HepG2 (cell line): Measurements from ENCODE around the gene RNF11. TPM values are rescaled to one million over a fixed set of nuclear protein-coding genes. Genes with fewer than 3 reads are reported as not detected.

Experiments used
- AHDC1 ChIP-seq: sonication (generic); formaldehyde crosslinking; IDR thresholded peaks from 2 replicates; pipeline ENCODE4 v1.5.1; 2020; ENCODE audit warnings: mild to moderate bottlenecking, missing genetic modification reagents, borderline replicate concordance
- CSRNP2 ChIP-seq: sonication (generic); formaldehyde crosslinking; conservative IDR thresholded peaks from 2 replicates; pipeline ENCODE4 v1.8.0; 2022; ENCODE audit warnings: low read depth, missing genetic modification reagents
- ETV6 ChIP-seq: sonication (generic); formaldehyde crosslinking; conservative IDR thresholded peaks from 2 replicates; pipeline ENCODE4 v1.4.0; 2020; ENCODE audit warnings: missing genetic modification reagents
- FOXK2 ChIP-seq: fragments of 450-650 bp; IDR thresholded peaks from 2 replicates; pipeline ENCODE4 v1.6.1; 2016
- GATAD2A ChIP-seq: IDR thresholded peaks from 2 replicates; pipeline ENCODE4 v1.6.1; 2016
- HHEX ChIP-seq: IDR thresholded peaks from 2 replicates; pipeline ENCODE4 v1.6.1; 2016; ENCODE audit warnings: control low read depth
- NFKBIZ ChIP-seq: IDR thresholded peaks from 2 replicates; pipeline ENCODE4 v1.6.1; 2018; ENCODE audit warnings: missing genetic modification reagents, missing compliant biosample characterization
- RARG ChIP-seq: sonication (generic); formaldehyde crosslinking; IDR thresholded peaks from 2 replicates; pipeline ENCODE4 v1.4.0; 2020; ENCODE audit warnings: low read depth, mild to moderate bottlenecking, missing genetic modification reagents
- SPEN ChIP-seq: sonication (generic); formaldehyde crosslinking; IDR thresholded peaks from 2 replicates; pipeline ENCODE4 v1.5.1; 2020; ENCODE audit warnings: low read depth, mild to moderate bottlenecking, missing genetic modification reagents
- ZNF160 ChIP-seq: sonication (generic); formaldehyde crosslinking; IDR thresholded peaks from 2 replicates; pipeline ENCODE4 v1.8.0; 2022; ENCODE audit warnings: mild to moderate bottlenecking, inconsistent platforms, missing genetic modification reagents
- ZNF329 ChIP-seq: sonication (generic); formaldehyde crosslinking; IDR thresholded peaks from 2 replicates; pipeline ENCODE4 v1.9.0; 2021; ENCODE audit warnings: low read depth, mild to moderate bottlenecking, missing genetic modification reagents
- ZNF354B ChIP-seq: sonication (generic); formaldehyde crosslinking; IDR thresholded peaks from 2 replicates; pipeline ENCODE4 v1.8.0; 2022; ENCODE audit warnings: mild to moderate bottlenecking, missing genetic modification reagents
- ZNF431 ChIP-seq: sonication (generic); formaldehyde crosslinking; IDR thresholded peaks from 2 replicates; pipeline ENCODE4 v1.9.0; 2022; ENCODE audit warnings: missing genetic modification reagents, low read depth, mild to moderate bottlenecking, borderline replicate concordance
- ZNF432 ChIP-seq: sonication (generic); formaldehyde crosslinking; IDR thresholded peaks from 2 replicates; pipeline ENCODE4 v1.5.0; 2020; ENCODE audit warnings: missing genetic modification reagents, mild to moderate bottlenecking, borderline replicate concordance
- ZNF484 ChIP-seq: sonication (generic); formaldehyde crosslinking; IDR thresholded peaks from 2 replicates; pipeline ENCODE4 v1.5.1; 2020; ENCODE audit warnings: mild to moderate bottlenecking, low read depth, missing genetic modification reagents, borderline replicate concordance
- ZNF775 ChIP-seq: sonication (generic); formaldehyde crosslinking; IDR thresholded peaks from 2 replicates; pipeline ENCODE4 v1.4.0; 2020; ENCODE audit warnings: missing genetic modification reagents, mild to moderate bottlenecking, moderate library complexity, borderline replicate concordance
- ZNF883 ChIP-seq: sonication (generic); formaldehyde crosslinking; IDR thresholded peaks from 2 replicates; pipeline ENCODE4 v1.5.1; 2020; ENCODE audit warnings: mild to moderate bottlenecking, missing genetic modification reagents; ENCODE audit errors: not compliant biosample characterization
- polyA plus RNA-seq, 8 experiments: library from polyadenylated mRNA; depleted of rRNA in 3 of 8; stranded (reverse) in 7 of 8; unstranded in 1 of 8; fragments of >200 nt; fragmentation: Illumina TruSeq in 4 of 8; extraction: Trizol in 4 of 8; gene quantifications; 2 replicates each; pipeline versions ENCODE4 v1.2.1 to v1.2.3, GENCODE V29; 2011 to 2016; ENCODE audit warnings: low read depth in 4 of 8, missing spikeins in 1 of 8, mixed read lengths in 1 of 8; ENCODE audit not compliant: insufficient read depth in 1 of 8
- total RNA-seq, 5 experiments: library from RNA; depleted of rRNA; stranded (reverse); fragments of >200 nt; fragmentation: Illumina TruSeq; extraction: Trizol; gene quantifications; 2 replicates each; pipeline ENCODE4 v1.2.3, GENCODE V29; 2016; ENCODE audit warnings: low read depth in 1 of 5
- TF ChIP-seq, protein P1 (sequence below): sonication (generic); formaldehyde crosslinking; IDR thresholded peaks from 2 replicates; pipeline ENCODE4 v1.4.0; 2020; ENCODE audit warnings: mild to moderate bottlenecking, missing genetic modification reagents, borderline replicate concordance
- TF ChIP-seq, protein P2 (sequence below): sonication (generic); formaldehyde crosslinking; IDR thresholded peaks from 2 replicates; pipeline ENCODE4 v1.5.0; 2020; ENCODE audit warnings: missing genetic modification reagents

The RNF11 gene
- total and polyA plus RNA-seq, 2 of the 13 experiments (the other 11 are each of a cell fraction or from before 2014, with no cell fraction given) = 41.2 to 48.8 TPM

DNA sequence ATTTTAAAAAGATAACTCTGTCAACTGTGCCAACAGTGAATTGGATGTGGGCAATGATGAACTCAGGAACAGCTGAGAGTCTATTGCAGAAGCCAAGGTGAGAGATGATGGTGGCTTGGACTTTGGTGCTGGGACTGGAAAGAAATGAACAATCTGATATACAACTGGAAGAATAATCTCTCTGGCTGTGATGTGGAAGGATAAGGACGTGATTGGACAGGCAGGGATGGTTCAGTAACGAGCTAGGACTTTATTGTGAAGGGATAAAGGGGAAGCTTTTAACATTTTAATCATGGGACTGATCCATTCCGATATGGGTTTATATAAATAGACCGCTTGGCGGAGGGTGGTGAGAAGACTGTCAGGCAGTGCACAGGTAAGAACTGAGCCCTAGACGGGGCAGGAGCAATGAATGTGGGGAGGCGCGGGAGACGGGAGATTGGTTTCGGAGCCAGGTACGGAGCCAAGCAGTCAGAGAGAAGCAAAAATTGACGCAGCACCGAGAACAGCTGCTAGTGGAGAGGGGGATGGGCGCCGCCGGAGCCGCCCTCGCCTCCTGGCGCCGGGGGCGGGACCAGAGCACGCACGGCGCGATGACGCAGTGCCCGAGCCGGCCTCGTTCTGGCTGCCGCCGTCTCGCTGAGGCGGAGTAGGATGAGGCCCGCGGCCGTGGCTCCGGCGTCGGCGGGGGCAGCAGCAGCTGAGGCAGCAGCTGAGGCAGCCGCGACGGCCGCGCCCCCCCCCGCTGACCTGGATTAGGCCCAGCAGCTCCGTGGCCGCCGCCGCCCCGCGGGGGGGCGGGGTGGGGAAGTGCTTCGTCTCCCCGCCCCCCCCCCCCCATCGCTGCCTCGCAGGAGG, at the start of gene RNF11 (continued):
- TF ChIP-seq, protein P1, sequence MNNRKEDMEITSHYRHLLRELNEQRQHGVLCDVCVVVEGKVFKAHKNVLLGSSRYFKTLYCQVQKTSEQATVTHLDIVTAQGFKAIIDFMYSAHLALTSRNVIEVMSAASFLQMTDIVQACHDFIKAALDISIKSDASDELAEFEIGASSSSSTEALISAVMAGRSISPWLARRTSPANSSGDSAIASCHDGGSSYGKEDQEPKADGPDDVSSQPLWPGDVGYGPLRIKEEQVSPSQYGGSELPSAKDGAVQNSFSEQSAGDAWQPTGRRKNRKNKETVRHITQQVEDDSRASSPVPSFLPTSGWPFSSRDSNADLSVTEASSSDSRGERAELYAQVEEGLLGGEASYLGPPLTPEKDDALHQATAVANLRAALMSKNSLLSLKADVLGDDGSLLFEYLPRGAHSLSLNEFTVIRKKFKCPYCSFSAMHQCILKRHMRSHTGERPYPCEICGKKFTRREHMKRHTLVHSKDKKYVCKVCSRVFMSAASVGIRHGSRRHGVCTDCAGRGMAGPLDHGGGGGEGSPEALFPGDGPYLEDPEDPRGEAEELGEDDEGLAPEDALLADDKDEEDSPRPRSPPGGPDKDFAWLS (CRISPR knock-in tag) = no peak
- TF ChIP-seq CSRNP2 (no peak), ZNF329 (CRISPR knock-in tag) (0 out of 2 replicates have a peak, but pooled peaks have one; percentile 17), ZNF883 (CRISPR knock-in tag) (peak; percentile 46), ZNF354B (CRISPR knock-in tag) (no peak), ZNF432 (CRISPR knock-in tag) (no peak), RARG (no peak), FOXK2 (no peak), ETV6 (CRISPR knock-in tag) (0 out of 2 replicates have a peak, but pooled peaks have one; percentile 57), HHEX (CRISPR knock-in tag) (no peak), AHDC1 (CRISPR knock-in tag) (no peak), ZNF160 (no peak), GATAD2A (CRISPR knock-in tag) (no peak), SPEN (CRISPR knock-in tag) (peak; percentile 83), NFKBIZ (no peak), ZNF431 (peak; percentile 76), ZNF775 (CRISPR knock-in tag) (no peak), ZNF484 (CRISPR knock-in tag) (no peak)
- TF ChIP-seq, protein P2, sequence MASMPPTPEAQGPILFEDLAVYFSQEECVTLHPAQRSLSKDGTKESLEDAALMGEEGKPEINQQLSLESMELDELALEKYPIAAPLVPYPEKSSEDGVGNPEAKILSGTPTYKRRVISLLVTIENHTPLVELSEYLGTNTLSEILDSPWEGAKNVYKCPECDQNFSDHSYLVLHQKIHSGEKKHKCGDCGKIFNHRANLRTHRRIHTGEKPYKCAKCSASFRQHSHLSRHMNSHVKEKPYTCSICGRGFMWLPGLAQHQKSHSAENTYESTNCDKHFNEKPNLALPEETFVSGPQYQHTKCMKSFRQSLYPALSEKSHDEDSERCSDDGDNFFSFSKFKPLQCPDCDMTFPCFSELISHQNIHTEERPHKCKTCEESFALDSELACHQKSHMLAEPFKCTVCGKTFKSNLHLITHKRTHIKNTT (CRISPR knock-in tag) = no peak
